Heart left ventricle (tissue), 16 donors: ENCODE results near the gene TROAP. TPM values are rescaled to one million over a fixed set of nuclear protein-coding genes. Genes with fewer than 3 reads are reported as not detected.

ENCODE experiments used
- ATAC-seq, 4 donors: fragments of 200-7000 bp; cut with Tn5 transposase; one replicate each; pipeline ENCODE4 v1.9.1; 2020 to 2022; ENCODE audit warnings: moderate library complexity in 4 of 4, mild to moderate bottlenecking in 3 of 4, moderate number of reproducible peaks in 1 of 4
- DNase-seq, 5 donors: peaks; one replicate each; pipeline ENCODE4 v3.0.0-alpha.2; 2020
- H3K27ac ChIP-seq, 12 donors: fragments of 200-600 bp; sonication (generic) in 4 of 12; one replicate each; pipeline versions ENCODE4 v1.5.0 to v1.8.0; 2016 to 2022; ENCODE audit warnings: mild to moderate bottlenecking in 2 of 12
- H3K27me3 ChIP-seq, 9 donors: fragments of 200-600 bp; sonication (generic) in 2 of 9; one replicate each; pipeline versions ENCODE4 v1.5.1 to v1.8.0; 2016 to 2022; ENCODE audit warnings: mild to moderate bottlenecking in 3 of 9
- H3K36me3 ChIP-seq, 9 donors: fragments of 200-600 bp; sonication (generic) in 2 of 9; one replicate each; pipeline versions ENCODE4 v1.5.0 to v1.8.0; 2018 to 2022; ENCODE audit warnings: mild to moderate bottlenecking in 2 of 9
- H3K4me1 ChIP-seq, 12 donors: fragments of 200-600 bp; sonication (generic) in 4 of 12; one replicate each; pipeline versions ENCODE4 v1.5.0 to v1.8.0; 2016 to 2022; ENCODE audit warnings: mild to moderate bottlenecking in 3 of 12
- H3K4me3 ChIP-seq, 12 donors: fragments of 200-600 bp; sonication (generic) in 4 of 12; one replicate each; pipeline versions ENCODE4 v1.5.0 to v1.8.0; 2017 to 2022; ENCODE audit warnings: mild to moderate bottlenecking in 9 of 12, moderate library complexity in 4 of 12
- H3K9me3 ChIP-seq, 12 donors: fragments of 200-600 bp; sonication (generic) in 4 of 12; one replicate each; pipeline versions ENCODE4 v1.5.0 to v1.8.0; 2016 to 2022; ENCODE audit warnings: mild to moderate bottlenecking in 1 of 12
- POLR2A ChIP-seq, 2 donors: fragments of 450-650 bp; IDR thresholded peaks; one replicate each; pipeline ENCODE4 v1.6.1; 2017; ENCODE audit warnings: antibody characterized with exemption in 2 of 2, mild to moderate bottlenecking in 2 of 2, moderate library complexity in 2 of 2
- WGBS, 4 donors: extraction: QIAGEN DNeasy Blood & Tissue Kit in 2 of 4; methylation state at CpG; one replicate each; pipeline versions ENCODE4 v1.1.5 to v1.1.7; 2013 to 2018; 5-methylcytosine and 5-hydroxymethylcytosine counted together
- intact Hi-C, 10 donors: fragments of 100-400 bp; cut with DNase I; formaldehyde crosslinking; loops; one replicate each; pipeline versions ENCODE4 v1.11.1 to v1.14.2; 2022
- polyA plus RNA-seq, 2 donors: library from polyadenylated mRNA; stranded (reverse); fragments of 200-250 nt; gene quantifications; one replicate each; pipeline ENCODE4 v1.2.3, GENCODE V29; 2013
- total RNA-seq, 9 donors: library from RNA; depleted of rRNA in 2 of 9; stranded (reverse); fragments of >200 nt in 2 of 9; fragmentation: NEBNext Ultra II Directional in 3 of 9; extraction: Animal tissue kit (Norgen Biotek cat#: 25700) in 3 of 9; gene quantifications; one replicate each; pipeline versions ENCODE4 v1.1.0 to v1.2.4, GENCODE V29; 2016 to 2023
- TF ChIP-seq, protein P1 (sequence below), 12 donors: fragments of 200-600 bp; sonication (generic) in 4 of 12; IDR thresholded peaks; one replicate each; pipeline versions ENCODE4 v1.5.0 to v1.8.0; 2018 to 2022; ENCODE audit warnings: antibody characterized with exemption in 12 of 12, mild to moderate bottlenecking in 5 of 12
- donor health status: ischemic (EF 13 %, LVEDD 7.1; RV severe dilation, severe dysfunction).
- donor health status: healthy with polysubstance abuse.
- donor health status: DM: no; HTN: yes; CAD: no.
- donor health status: DM: no; HTN: no; CAD: no.
- donor health status: ischemic (EF 25% LVEDD 6.9; RV normal size, moderate dysfunction).
- donor health status: ischemic (EF 25% LVEDD 5.7; RV mildly dilated, moderate dysfunction).
- donor health status: healthy.
- donor health status: DM: yes; HTN: yes; CAD: no.
- donor health status: ischemic (EF 35%, LVEDD 5.7; RV mildly dilated, moderate dysfunction).
- donor health status: nonischemic (EF 11% LVEDD 7.7; RV severe dilation, severe dysfunction).
- donor health status: DM: yes; HTN: yes; CAD: no.
- donor health status: PGD.
- donor health status: ischemic (EF 29% LVEDD 5.4; RV normal size, mild dysfunction).
- donor health status: nonischemic (EF 23%, LVEDD 6.1; RV moderate dilation, normal function).

The TROAP gene
- total and polyA plus RNA-seq, 11 donors = 0.11 to 6.4 (median 0.75) TPM; not detected in 4

- peaks cover 0 to 37% (median 18%) of the 10 kb centered on the region in 12 donors for H3K4me1 ChIP-seq
- H3K27ac ChIP-seq = no peak overlapping the region
- DNase-seq = peak in 2 of 5 donors; percentile 27 to 44
- H3K36me3 ChIP-seq = no peaks in the 10 kb centered on the region
- intact Hi-C loops = loop anchor here in 2 of 10 donors (5.0 kb wide), 1 partner anchor 44 kb away; the partner anchor contains the start of gene C1QL4 (in 2 of the 2)
- TF ChIP-seq, protein P1, sequence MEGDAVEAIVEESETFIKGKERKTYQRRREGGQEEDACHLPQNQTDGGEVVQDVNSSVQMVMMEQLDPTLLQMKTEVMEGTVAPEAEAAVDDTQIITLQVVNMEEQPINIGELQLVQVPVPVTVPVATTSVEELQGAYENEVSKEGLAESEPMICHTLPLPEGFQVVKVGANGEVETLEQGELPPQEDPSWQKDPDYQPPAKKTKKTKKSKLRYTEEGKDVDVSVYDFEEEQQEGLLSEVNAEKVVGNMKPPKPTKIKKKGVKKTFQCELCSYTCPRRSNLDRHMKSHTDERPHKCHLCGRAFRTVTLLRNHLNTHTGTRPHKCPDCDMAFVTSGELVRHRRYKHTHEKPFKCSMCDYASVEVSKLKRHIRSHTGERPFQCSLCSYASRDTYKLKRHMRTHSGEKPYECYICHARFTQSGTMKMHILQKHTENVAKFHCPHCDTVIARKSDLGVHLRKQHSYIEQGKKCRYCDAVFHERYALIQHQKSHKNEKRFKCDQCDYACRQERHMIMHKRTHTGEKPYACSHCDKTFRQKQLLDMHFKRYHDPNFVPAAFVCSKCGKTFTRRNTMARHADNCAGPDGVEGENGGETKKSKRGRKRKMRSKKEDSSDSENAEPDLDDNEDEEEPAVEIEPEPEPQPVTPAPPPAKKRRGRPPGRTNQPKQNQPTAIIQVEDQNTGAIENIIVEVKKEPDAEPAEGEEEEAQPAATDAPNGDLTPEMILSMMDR (IDR thresholded peaks at IDR 0.05) = no peak
- no peak for TF ChIP-seq POLR2A (IDR thresholded peaks at IDR 0.05)
- ATAC-seq = peak; percentile 32 to 68 (median 63)
- peak overlapping the region in 6 of 12 donors; percentile 3 to 33 (median 18) for H3K4me3 ChIP-seq
- WGBS, 4 donors = 31 to 47% (median 33%) methylated on average over 9 to 18 of the region's 18 CpGs
- peaks cover 26 to 48% (median 34%) of the 10 kb centered on the region in 9 donors for H3K27me3 ChIP-seq
- no peaks in the 10 kb centered on the region for H3K9me3 ChIP-seq
Observed at GRCh38 chr12:49293056-49293956, 29.7 kb upstream of the TROAP start.

DNA sequence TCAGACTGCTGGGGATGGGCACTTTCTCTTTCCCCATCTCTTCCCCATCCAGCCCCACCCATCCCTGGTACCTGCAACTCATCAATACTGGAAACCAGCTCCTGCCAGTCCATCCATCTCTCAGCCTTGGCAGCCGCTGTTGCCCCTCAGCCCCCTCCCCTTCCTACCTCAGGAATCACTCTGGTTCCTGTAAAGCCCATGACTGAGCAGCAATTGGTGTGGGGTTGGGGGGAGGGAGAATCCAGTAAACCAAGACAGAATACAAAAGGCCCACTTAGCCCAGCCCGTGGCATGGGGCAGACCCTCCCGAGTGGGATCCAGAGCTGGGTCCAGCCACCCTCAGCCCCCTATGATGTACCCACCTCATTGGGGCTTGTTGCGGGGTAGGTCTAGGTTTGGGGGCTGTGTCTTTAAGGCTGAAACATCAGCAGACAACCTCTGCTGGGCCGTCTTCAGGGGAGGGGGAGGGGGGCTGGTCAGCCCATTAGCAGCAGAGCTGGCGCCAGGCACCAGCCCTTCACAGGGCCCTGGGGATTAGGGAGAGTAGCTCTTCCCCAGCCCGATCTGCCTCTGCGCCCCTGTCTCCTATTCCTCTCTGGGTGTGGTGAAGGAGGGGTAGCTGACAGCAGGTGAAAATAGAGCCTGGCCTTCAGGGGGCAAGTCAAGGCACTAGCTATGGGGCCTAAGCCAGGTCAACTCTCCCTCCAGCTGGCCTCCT, 28.8 kb upstream of the TROAP start:
- Histone ChIP-seq H3K27me3 (peaks cover 30 to 57% (median 42%) of the 10 kb centered on the region in 9 donors), H3K36me3 (no peaks in the 10 kb centered on the region), H3K27ac (no peak overlapping the region), H3K4me3 (no peak overlapping the region), H3K9me3 (no peaks in the 10 kb centered on the region), H3K4me1 (peaks cover 0 to 37% (median 18%) of the 10 kb centered on the region in 12 donors)
- 60 to 78% (median 74%) methylated on average over 5 to 8 of the region's 8 CpGs for WGBS, 4 donors
- intact Hi-C loops = loop anchor here in 2 of 10 donors (5.0 kb wide), 1 partner anchor 43 kb away; the partner anchor contains the start of gene C1QL4 (in 2 of the 2)
- TF ChIP-seq, protein P1 (IDR thresholded peaks at IDR 0.05) = no peak
- no peak for TF ChIP-seq POLR2A (IDR thresholded peaks at IDR 0.05)
- DNase-seq = no peak
- ATAC-seq = no peak

- ATAC-seq (no peak), DNase-seq (no peak)
- TF ChIP-seq, protein P1 (IDR thresholded peaks at IDR 0.05) = no peak
- TF ChIP-seq POLR2A (IDR thresholded peaks at IDR 0.05) = no peak
- 48 to 88% (median 57%) methylated on average over 1 to 5 of the region's 5 CpGs for WGBS, 4 donors
- H3K9me3 ChIP-seq = no peaks in the 10 kb centered on the region
- H3K4me3 ChIP-seq = no peak overlapping the region
- no peak overlapping the region for H3K27ac ChIP-seq
- H3K4me1 ChIP-seq = peaks cover 0 to 37% (median 18%) of the 10 kb centered on the region in 12 donors
- H3K36me3 ChIP-seq = no peaks in the 10 kb centered on the region
- intact Hi-C loops = loop anchor here in 2 of 10 donors (5.0 kb wide), 1 partner anchor 43 kb away; the partner anchor contains the start of gene C1QL4 (in 2 of the 2)
- peaks cover 31 to 57% (median 46%) of the 10 kb centered on the region in 9 donors for H3K27me3 ChIP-seq
Observed at GRCh38 chr12:49294804-49295081, 28.3 kb upstream of the TROAP start.
